HepG2 (cell line): ENCODE results near the gene RAD23A. TPM values are rescaled to one million over a fixed set of nuclear protein-coding genes. Genes with fewer than 3 reads are reported as not detected.

ENCODE experiments used
- HES4 ChIP-seq: sonication (generic); formaldehyde crosslinking; IDR thresholded peaks from 2 replicates; pipeline ENCODE4 v1.9.0; 2021; ENCODE audit warnings: mild to moderate bottlenecking, missing genetic modification reagents, borderline replicate concordance
- MAX ChIP-seq: IDR thresholded peaks from 2 replicates; pipeline ENCODE4 v1.6.1; 2012; ENCODE audit warnings: inconsistent platforms
- MIER2 ChIP-seq: IDR thresholded peaks from 2 replicates; pipeline ENCODE4 v1.6.1; 2016; ENCODE audit warnings: missing biosample characterization, missing genetic modification reagents
- ZNF274 ChIP-seq: sonication (generic); formaldehyde crosslinking; IDR thresholded peaks from 2 replicates; pipeline ENCODE4 v1.5.1; 2020; ENCODE audit warnings: mild to moderate bottlenecking, missing genetic modification reagents
- ZNF503 ChIP-seq: sonication (generic); formaldehyde crosslinking; IDR thresholded peaks from 2 replicates; pipeline ENCODE4 v1.4.0; 2020; ENCODE audit warnings: missing genetic modification reagents
- ZNF577 ChIP-seq: sonication (generic); formaldehyde crosslinking; IDR thresholded peaks from 2 replicates; pipeline ENCODE4 v1.4.0; 2020; ENCODE audit warnings: mild to moderate bottlenecking, low read depth, missing genetic modification reagents, borderline replicate concordance
- ZNF615 ChIP-seq: sonication (generic); formaldehyde crosslinking; IDR thresholded peaks from 2 replicates; pipeline ENCODE4 v1.5.0; 2020; ENCODE audit warnings: mild to moderate bottlenecking, missing genetic modification reagents, borderline replicate concordance
- ZNF788 ChIP-seq: sonication (generic); formaldehyde crosslinking; IDR thresholded peaks from 2 replicates; pipeline ENCODE4 v1.5.0; 2020; ENCODE audit warnings: mild to moderate bottlenecking, missing genetic modification reagents, borderline replicate concordance
- polyA plus RNA-seq, 8 experiments: library from polyadenylated mRNA; depleted of rRNA in 3 of 8; stranded (reverse) in 7 of 8; unstranded in 1 of 8; fragments of >200 nt; fragmentation: Illumina TruSeq in 4 of 8; extraction: Trizol in 4 of 8; gene quantifications; 2 replicates each; pipeline versions ENCODE4 v1.2.1 to v1.2.3, GENCODE V29; 2011 to 2016; ENCODE audit warnings: low read depth in 4 of 8, missing spikeins in 1 of 8, mixed read lengths in 1 of 8; ENCODE audit not compliant: insufficient read depth in 1 of 8
- total RNA-seq, 5 experiments: library from RNA; depleted of rRNA; stranded (reverse); fragments of >200 nt; fragmentation: Illumina TruSeq; extraction: Trizol; gene quantifications; 2 replicates each; pipeline ENCODE4 v1.2.3, GENCODE V29; 2016; ENCODE audit warnings: low read depth in 1 of 5
- TF ChIP-seq, protein P1 (sequence below): sonication (generic); formaldehyde crosslinking; IDR thresholded peaks from 2 replicates; pipeline ENCODE4 v1.4.0; 2020; ENCODE audit warnings: missing genetic modification reagents
- TF ChIP-seq, protein P2 (sequence below): sonication (generic); formaldehyde crosslinking; IDR thresholded peaks from 2 replicates; pipeline ENCODE4 v1.5.0; 2020; ENCODE audit warnings: mild to moderate bottlenecking, missing genetic modification reagents, moderate library complexity
- TF ChIP-seq, protein P3 (sequence below): sonication (generic); formaldehyde crosslinking; IDR thresholded peaks from 2 replicates; pipeline ENCODE4 v1.4.0; 2020; ENCODE audit warnings: missing genetic modification reagents; ENCODE audit errors: not compliant biosample characterization

RAD23A gene
- total and polyA plus RNA-seq, 2 of the 13 experiments (the other 11 are each of a cell fraction or from before 2014, with no cell fraction given), result 42.5 to 54.2 TPM

- TF ChIP-seq, protein P1, sequence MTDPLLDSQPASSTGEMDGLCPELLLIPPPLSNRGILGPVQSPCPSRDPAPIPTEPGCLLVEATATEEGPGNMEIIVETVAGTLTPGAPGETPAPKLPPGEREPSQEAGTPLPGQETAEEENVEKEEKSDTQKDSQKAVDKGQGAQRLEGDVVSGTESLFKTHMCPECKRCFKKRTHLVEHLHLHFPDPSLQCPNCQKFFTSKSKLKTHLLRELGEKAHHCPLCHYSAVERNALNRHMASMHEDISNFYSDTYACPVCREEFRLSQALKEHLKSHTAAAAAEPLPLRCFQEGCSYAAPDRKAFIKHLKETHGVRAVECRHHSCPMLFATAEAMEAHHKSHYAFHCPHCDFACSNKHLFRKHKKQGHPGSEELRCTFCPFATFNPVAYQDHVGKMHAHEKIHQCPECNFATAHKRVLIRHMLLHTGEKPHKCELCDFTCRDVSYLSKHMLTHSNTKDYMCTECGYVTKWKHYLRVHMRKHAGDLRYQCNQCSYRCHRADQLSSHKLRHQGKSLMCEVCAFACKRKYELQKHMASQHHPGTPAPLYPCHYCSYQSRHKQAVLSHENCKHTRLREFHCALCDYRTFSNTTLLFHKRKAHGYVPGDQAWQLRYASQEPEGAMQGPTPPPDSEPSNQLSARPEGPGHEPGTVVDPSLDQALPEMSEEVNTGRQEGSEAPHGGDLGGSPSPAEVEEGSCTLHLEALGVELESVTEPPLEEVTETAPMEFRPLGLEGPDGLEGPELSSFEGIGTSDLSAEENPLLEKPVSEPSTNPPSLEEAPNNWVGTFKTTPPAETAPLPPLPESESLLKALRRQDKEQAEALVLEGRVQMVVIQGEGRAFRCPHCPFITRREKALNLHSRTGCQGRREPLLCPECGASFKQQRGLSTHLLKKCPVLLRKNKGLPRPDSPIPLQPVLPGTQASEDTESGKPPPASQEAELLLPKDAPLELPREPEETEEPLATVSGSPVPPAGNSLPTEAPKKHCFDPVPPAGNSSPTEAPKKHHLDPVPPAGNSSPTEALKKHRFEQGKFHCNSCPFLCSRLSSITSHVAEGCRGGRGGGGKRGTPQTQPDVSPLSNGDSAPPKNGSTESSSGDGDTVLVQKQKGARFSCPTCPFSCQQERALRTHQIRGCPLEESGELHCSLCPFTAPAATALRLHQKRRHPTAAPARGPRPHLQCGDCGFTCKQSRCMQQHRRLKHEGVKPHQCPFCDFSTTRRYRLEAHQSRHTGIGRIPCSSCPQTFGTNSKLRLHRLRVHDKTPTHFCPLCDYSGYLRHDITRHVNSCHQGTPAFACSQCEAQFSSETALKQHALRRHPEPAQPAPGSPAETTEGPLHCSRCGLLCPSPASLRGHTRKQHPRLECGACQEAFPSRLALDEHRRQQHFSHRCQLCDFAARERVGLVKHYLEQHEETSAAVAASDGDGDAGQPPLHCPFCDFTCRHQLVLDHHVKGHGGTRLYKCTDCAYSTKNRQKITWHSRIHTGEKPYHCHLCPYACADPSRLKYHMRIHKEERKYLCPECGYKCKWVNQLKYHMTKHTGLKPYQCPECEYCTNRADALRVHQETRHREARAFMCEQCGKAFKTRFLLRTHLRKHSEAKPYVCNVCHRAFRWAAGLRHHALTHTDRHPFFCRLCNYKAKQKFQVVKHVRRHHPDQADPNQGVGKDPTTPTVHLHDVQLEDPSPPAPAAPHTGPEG, result 0 out of 2 replicates have a peak, but pooled peaks have one; percentile 63
- TF ChIP-seq ZNF615, result no peak
- TF ChIP-seq ZNF788 (CRISPR knock-in tag), result peak; percentile 40; the same call in 1 of the 2 replicates
- peak; percentile 83 for TF ChIP-seq MAX
- TF ChIP-seq MIER2 (CRISPR knock-in tag), result no peak
- TF ChIP-seq, protein P2, sequence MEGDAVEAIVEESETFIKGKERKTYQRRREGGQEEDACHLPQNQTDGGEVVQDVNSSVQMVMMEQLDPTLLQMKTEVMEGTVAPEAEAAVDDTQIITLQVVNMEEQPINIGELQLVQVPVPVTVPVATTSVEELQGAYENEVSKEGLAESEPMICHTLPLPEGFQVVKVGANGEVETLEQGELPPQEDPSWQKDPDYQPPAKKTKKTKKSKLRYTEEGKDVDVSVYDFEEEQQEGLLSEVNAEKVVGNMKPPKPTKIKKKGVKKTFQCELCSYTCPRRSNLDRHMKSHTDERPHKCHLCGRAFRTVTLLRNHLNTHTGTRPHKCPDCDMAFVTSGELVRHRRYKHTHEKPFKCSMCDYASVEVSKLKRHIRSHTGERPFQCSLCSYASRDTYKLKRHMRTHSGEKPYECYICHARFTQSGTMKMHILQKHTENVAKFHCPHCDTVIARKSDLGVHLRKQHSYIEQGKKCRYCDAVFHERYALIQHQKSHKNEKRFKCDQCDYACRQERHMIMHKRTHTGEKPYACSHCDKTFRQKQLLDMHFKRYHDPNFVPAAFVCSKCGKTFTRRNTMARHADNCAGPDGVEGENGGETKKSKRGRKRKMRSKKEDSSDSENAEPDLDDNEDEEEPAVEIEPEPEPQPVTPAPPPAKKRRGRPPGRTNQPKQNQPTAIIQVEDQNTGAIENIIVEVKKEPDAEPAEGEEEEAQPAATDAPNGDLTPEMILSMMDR (CRISPR knock-in tag), result peak; percentile 10; the same call in 1 of the 2 replicates
- TF ChIP-seq HES4 (CRISPR knock-in tag), result 0 out of 2 replicates have a peak, but pooled peaks have one; percentile 52
- no peak for TF ChIP-seq ZNF503
- TF ChIP-seq, protein P3, sequence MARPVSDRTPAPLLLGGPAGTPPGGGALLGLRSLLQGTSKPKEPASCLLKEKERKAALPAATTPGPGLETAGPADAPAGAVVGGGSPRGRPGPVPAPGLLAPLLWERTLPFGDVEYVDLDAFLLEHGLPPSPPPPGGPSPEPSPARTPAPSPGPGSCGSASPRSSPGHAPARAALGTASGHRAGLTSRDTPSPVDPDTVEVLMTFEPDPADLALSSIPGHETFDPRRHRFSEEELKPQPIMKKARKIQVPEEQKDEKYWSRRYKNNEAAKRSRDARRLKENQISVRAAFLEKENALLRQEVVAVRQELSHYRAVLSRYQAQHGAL (CRISPR knock-in tag), result no peak
- TF ChIP-seq ZNF274 (CRISPR knock-in tag), result no peak
- TF ChIP-seq ZNF577 (CRISPR knock-in tag), result no peak
Measured at GRCh38 chr19:12994701-12995595, 49.3 kb downstream of the RAD23A start, which contains the start of gene NFIX (continued).
